OCI-LY7 (cell line): ENCODE data around the gene ZBTB40. TPM values are rescaled to one million over a fixed set of nuclear protein-coding genes. Genes with fewer than 3 reads are reported as not detected.
A peak's percentile ranks its signal among the peaks of the same experiment; 100 is the strongest.

Experiments used
- Bru-seq: library from RNA; stranded (reverse); fragments of 400-500 nt; gene quantifications from one replicate; lab custom pipeline; 2021; lab: Mats Ljungman, UMichigan
- BruChase-seq, 2 experiments: library from RNA; stranded (reverse); fragments of 400-500 nt; gene quantifications; one replicate each; lab custom pipeline; 2021; lab: Mats Ljungman, UMichigan
- BruUV-seq: library from RNA; stranded (reverse); fragments of 400-500 nt; replicated peaks from 2 replicates; lab custom pipeline; 2021; lab: Mats Ljungman, UMichigan
- CTCF ChIA-PET: fragments of 300-600 bp; sonication (Branson Sonifier 250); formaldehyde crosslinking; loops from one replicate; lab custom pipeline; 2022; ENCODE audit warnings: antibody characterized with exemption; ENCODE audit not compliant: unreplicated experiment; lab: Charles Lee
- POLR2A ChIA-PET: fragments of 300-600 bp; sonication (Branson Sonifier 250); formaldehyde crosslinking; loops from one replicate; lab custom pipeline; 2022; ENCODE audit warnings: antibody characterized with exemption; lab: Charles Lee
- DNase-seq: peaks from one replicate; pipeline ENCODE4 v3.0.0-alpha.2; 2015; ENCODE audit warnings: low spot score
- H2AFZ ChIP-seq: fragments of 200-600 bp; sonication (generic), shearing (Covaris generic); 2 replicates; pipeline ENCODE4 v1.6.1; 2014; ENCODE audit warnings: mild to moderate bottlenecking, antibody characterized with exemption, low read length, moderate library complexity
- H3K27ac ChIP-seq: fragments of 200-600 bp; sonication (generic); 2 replicates; pipeline ENCODE4 v1.5.1; 2014; ENCODE audit warnings: mixed run types, low read depth, mild to moderate bottlenecking, moderate library complexity, low read length, inconsistent platforms; ENCODE audit not compliant: poor library complexity, severe bottlenecking
- H3K36me3 ChIP-seq: fragments of 200-600 bp; sonication (generic); 2 replicates; pipeline ENCODE4 v1.6.1; 2014; ENCODE audit warnings: mild to moderate bottlenecking, antibody characterized with exemption, low read length, moderate library complexity, mixed read lengths; ENCODE audit not compliant: insufficient read depth
- H3K4me1 ChIP-seq: fragments of 200-600 bp; sonication (generic); 2 replicates; pipeline ENCODE4 v1.5.1; 2014; ENCODE audit warnings: mild to moderate bottlenecking, low read length; ENCODE audit not compliant: insufficient read depth, poor library complexity, severe bottlenecking
- H3K4me2 ChIP-seq: fragments of 200-600 bp; sonication (generic); 2 replicates; pipeline ENCODE4 v1.6.1; 2014; ENCODE audit warnings: mild to moderate bottlenecking, low read length
- H3K4me3 ChIP-seq: fragments of 200-600 bp; sonication (generic); 2 replicates; pipeline ENCODE4 v1.5.1; 2014; ENCODE audit warnings: mild to moderate bottlenecking, low read depth, low read length; ENCODE audit not compliant: poor library complexity, severe bottlenecking
- H3K79me2 ChIP-seq: fragments of 200-600 bp; sonication (generic); 2 replicates; pipeline ENCODE4 v1.6.1; 2016; ENCODE audit warnings: low read depth, mild to moderate bottlenecking, low read length, moderate library complexity, mixed read lengths; ENCODE audit not compliant: insufficient read depth
- H3K9me2 ChIP-seq: fragments of 200-600 bp; sonication (generic); 2 replicates; pipeline ENCODE4 v1.6.1; 2016; ENCODE audit warnings: mild to moderate bottlenecking, low read length, mixed read lengths; ENCODE audit not compliant: insufficient read depth
- H3K9me3 ChIP-seq: fragments of 200-600 bp; sonication (generic); 2 replicates; pipeline ENCODE4 v1.6.1; 2014; ENCODE audit warnings: mild to moderate bottlenecking, mixed run types, low read length, mixed read lengths
- H4K20me1 ChIP-seq: fragments of 200-600 bp; sonication (generic); 2 replicates; pipeline ENCODE4 v1.6.1; 2014; ENCODE audit warnings: mild to moderate bottlenecking, antibody characterized with exemption, low read length, moderate library complexity, mixed read lengths; ENCODE audit not compliant: insufficient read depth
- EZH2phosphoT487 ChIP-seq: fragments of 200-600 bp; sonication (generic); IDR thresholded peaks from 2 replicates; pipeline ENCODE4 v1.6.1; 2018; ENCODE audit warnings: low read depth, borderline replicate concordance, mild to moderate bottlenecking, mixed run types, antibody characterized with exemption, low read length, moderate library complexity, mixed read lengths
- intact Hi-C: fragments of 100-400 bp; cut with micrococcal nuclease; formaldehyde crosslinking; loops from one replicate; pipeline ENCODE4 v1.10.0; 2022; ENCODE audit not compliant: unreplicated experiment
- long read RNA-seq: library from polyadenylated mRNA; stranded (forward); transcript quantifications from one replicate; pipeline ENCODE4 v2.0.0, GENCODE V29; 2022
- total RNA-seq, 2 experiments: library from RNA; depleted of rRNA in 1 of 2; stranded (reverse); fragments of >200 nt in 1 of 2; shearing (Covaris generic) in 1 of 2; gene quantifications; 2 replicates each; pipeline ENCODE4 v1.2.3, GENCODE V29; 2014 to 2022
- TF ChIP-seq, protein P1 (sequence below): fragments of 200-600 bp; sonication (generic); conservative IDR thresholded peaks from 2 replicates; pipeline ENCODE4 v1.5.1; 2014; ENCODE audit warnings: mild to moderate bottlenecking, antibody characterized with exemption, low read length, moderate library complexity, mixed read lengths

The ZBTB40 gene, protein sequence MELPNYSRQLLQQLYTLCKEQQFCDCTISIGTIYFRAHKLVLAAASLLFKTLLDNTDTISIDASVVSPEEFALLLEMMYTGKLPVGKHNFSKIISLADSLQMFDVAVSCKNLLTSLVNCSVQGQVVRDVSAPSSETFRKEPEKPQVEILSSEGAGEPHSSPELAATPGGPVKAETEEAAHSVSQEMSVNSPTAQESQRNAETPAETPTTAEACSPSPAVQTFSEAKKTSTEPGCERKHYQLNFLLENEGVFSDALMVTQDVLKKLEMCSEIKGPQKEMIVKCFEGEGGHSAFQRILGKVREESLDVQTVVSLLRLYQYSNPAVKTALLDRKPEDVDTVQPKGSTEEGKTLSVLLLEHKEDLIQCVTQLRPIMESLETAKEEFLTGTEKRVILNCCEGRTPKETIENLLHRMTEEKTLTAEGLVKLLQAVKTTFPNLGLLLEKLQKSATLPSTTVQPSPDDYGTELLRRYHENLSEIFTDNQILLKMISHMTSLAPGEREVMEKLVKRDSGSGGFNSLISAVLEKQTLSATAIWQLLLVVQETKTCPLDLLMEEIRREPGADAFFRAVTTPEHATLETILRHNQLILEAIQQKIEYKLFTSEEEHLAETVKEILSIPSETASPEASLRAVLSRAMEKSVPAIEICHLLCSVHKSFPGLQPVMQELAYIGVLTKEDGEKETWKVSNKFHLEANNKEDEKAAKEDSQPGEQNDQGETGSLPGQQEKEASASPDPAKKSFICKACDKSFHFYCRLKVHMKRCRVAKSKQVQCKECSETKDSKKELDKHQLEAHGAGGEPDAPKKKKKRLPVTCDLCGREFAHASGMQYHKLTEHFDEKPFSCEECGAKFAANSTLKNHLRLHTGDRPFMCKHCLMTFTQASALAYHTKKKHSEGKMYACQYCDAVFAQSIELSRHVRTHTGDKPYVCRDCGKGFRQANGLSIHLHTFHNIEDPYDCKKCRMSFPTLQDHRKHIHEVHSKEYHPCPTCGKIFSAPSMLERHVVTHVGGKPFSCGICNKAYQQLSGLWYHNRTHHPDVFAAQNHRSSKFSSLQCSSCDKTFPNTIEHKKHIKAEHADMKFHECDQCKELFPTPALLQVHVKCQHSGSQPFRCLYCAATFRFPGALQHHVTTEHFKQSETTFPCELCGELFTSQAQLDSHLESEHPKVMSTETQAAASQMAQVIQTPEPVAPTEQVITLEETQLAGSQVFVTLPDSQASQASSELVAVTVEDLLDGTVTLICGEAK
- total RNA-seq (2014; rRNA removed; shearing (Covaris generic)) (15.6 and 16.6 TPM in 2 replicates), total RNA-seq (2022) (15.6 and 17.3 TPM in 2 replicates), Bru-seq, nascent RNA (percentile 70 among the genes with signal in this experiment), BruChase-seq, experiment 1, labeled RNA remaining after a 6-hour chase (percentile 64 among the genes with signal in this experiment), BruChase-seq, experiment 2, labeled RNA remaining after a 2-hour chase (percentile 72 among the genes with signal in this experiment)
- long read RNA-seq, full-length matches to known transcripts, result 1 of 18 reads
- long read RNA-seq, partial matches to known transcripts, result 7 of 18 reads
- long read RNA-seq, other reads (novel, unspliced or antisense), result 10 of 18 reads

- Histone ChIP-seq H3K4me2 (peak within 1 kb of the TSS; percentile 94), H3K9me2 (no peaks in the 10 kb centered on the region), H3K4me3 (peak within 1 kb of the TSS; percentile 83), H3K9me3 (peaks cover 7% of the 10 kb centered on the region; the same call in 1 of the 2 replicates), H3K27ac (peak within 1 kb of the TSS; percentile 55), H4K20me1 (peaks cover 5% of the 10 kb centered on the region; the same call in 1 of the 2 replicates), H3K79me2 (peaks cover 14% of the 10 kb centered on the region), H3K36me3 (no peaks in the 10 kb centered on the region; the same call in 1 of the 2 replicates), H3K4me1 (peaks cover 10% of the 10 kb centered on the region), H2AFZ (peak within 1 kb of the TSS; percentile 88)
- BruUV-seq, result TSS peak; percentile 61
- peak; percentile 96 for DNase-seq
- intact Hi-C loops, result loop anchor here (2.0 to 10.0 kb wide), 2 partner anchors 23 to 563 kb away; partner anchors contain the start of genes KDM1A and TEX46
- ChIA-PET CTCF (no interaction called here), POLR2A (no interaction called here)
- TF ChIP-seq, protein P1, sequence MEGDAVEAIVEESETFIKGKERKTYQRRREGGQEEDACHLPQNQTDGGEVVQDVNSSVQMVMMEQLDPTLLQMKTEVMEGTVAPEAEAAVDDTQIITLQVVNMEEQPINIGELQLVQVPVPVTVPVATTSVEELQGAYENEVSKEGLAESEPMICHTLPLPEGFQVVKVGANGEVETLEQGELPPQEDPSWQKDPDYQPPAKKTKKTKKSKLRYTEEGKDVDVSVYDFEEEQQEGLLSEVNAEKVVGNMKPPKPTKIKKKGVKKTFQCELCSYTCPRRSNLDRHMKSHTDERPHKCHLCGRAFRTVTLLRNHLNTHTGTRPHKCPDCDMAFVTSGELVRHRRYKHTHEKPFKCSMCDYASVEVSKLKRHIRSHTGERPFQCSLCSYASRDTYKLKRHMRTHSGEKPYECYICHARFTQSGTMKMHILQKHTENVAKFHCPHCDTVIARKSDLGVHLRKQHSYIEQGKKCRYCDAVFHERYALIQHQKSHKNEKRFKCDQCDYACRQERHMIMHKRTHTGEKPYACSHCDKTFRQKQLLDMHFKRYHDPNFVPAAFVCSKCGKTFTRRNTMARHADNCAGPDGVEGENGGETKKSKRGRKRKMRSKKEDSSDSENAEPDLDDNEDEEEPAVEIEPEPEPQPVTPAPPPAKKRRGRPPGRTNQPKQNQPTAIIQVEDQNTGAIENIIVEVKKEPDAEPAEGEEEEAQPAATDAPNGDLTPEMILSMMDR, result 0 out of 2 replicates have a peak, but pooled peaks have one; percentile 33
- TF ChIP-seq EZH2phosphoT487, result no peak
Observed at GRCh38 chr1:22451702-22452480, at the start of gene ZBTB40. TSS of gene ZBTB40 (plus strand) at chr1:22451851. CDS start at chr1:22489949, 38,098 bp downstream.

GRCh38 chr1:22402356-22403053 lies 49.1 kb upstream of the ZBTB40 start:
- intact Hi-C loops, result no loop called here
- ChIA-PET CTCF (no interaction called here), POLR2A (no interaction called here)

More at GRCh38 chr1:22402356-22403053, 49.1 kb upstream of the ZBTB40 start:
- Histone ChIP-seq H3K27ac (no peak overlapping the region), H3K4me1 (no peaks in the 10 kb centered on the region), H4K20me1 (no peaks in the 10 kb centered on the region), H3K4me3 (no peak overlapping the region), H2AFZ (no peak overlapping the region), H3K79me2 (no peaks in the 10 kb centered on the region), H3K36me3 (no peaks in the 10 kb centered on the region), H3K9me2 (no peaks in the 10 kb centered on the region), H3K9me3 (no peaks in the 10 kb centered on the region), H3K4me2 (no peak overlapping the region)
- DNase-seq, result no peak
- no TSS peak for BruUV-seq
- TF ChIP-seq, protein P1, result no peak
- no peak for TF ChIP-seq EZH2phosphoT487
